ENCODE measurements around the gene NPRL2. TPM values are rescaled to one million over a fixed set of nuclear protein-coding genes. Genes with fewer than 3 reads are reported as not detected.

NPRL2 gene
- total and polyA plus RNA-seq, 9 of the 15 experiments (the other 6 are each of a cell fraction or from before 2014, with no cell fraction given) = 17.4 to 40.4 (median 24.4) TPM

- no peak for TF ChIP-seq VEZF1 (CRISPR knock-in tag; IDR thresholded peaks at IDR 0.05)
- TF ChIP-seq ZBTB33 (CRISPR knock-in tag; IDR thresholded peaks at IDR 0.05) = no peak
- TF ChIP-seq SP1 (CRISPR knock-in tag; IDR thresholded peaks at IDR 0.05) = no peak
- no peak for TF ChIP-seq RAD51 (IDR thresholded peaks at IDR 0.05; ENCODE audit: borderline replicate concordance, low read depth)
- TF ChIP-seq PHTF2 (CRISPR knock-in tag; IDR thresholded peaks at IDR 0.05) = no peak
- no peak for TF ChIP-seq KDM5B (IDR thresholded peaks at IDR 0.05; ENCODE audit: insufficient replicate concordance, low read depth, low read length)
- no peak for TF ChIP-seq LEF1 (IDR thresholded peaks at IDR 0.05)
Observed at GRCh38 chr3:50393061-50393460, 42.5 kb upstream of the NPRL2 start (continued).

Measured in K562 (cell line).